Progenitor cell of endocrine pancreas (in vitro differentiated cells): Measurements from ENCODE around the gene HIP1. TPM values are rescaled to one million over a fixed set of nuclear protein-coding genes. Genes with fewer than 3 reads are reported as not detected.
"Not testable (repeated sequence)": the region's sequence is repeated elsewhere in the genome, so short reads cannot be mapped to it uniquely, and the experiment has no call there.

Experiments used
- DNase-seq: peaks from one replicate; pipeline ENCODE4 v3.0.0; 2021; ENCODE audit warnings: low spot score; ENCODE audit not compliant: unreplicated experiment
- H3K27ac Mint-ChIP-seq: 2 replicates; pipeline ENCODE4 v1.8.0; 2021; ENCODE audit warnings: mild to moderate bottlenecking, moderate library complexity, mixed read lengths
- H3K27me3 Mint-ChIP-seq: 2 replicates; pipeline ENCODE4 v1.8.0; 2021; ENCODE audit warnings: mixed read lengths
- H3K36me3 Mint-ChIP-seq: 2 replicates; pipeline ENCODE4 v1.8.0; 2022; ENCODE audit warnings: mixed read lengths; ENCODE audit not compliant: insufficient read depth
- H3K4me1 Mint-ChIP-seq: 2 replicates; pipeline ENCODE4 v1.8.0; 2021; ENCODE audit warnings: low read depth, mixed read lengths
- H3K4me3 Mint-ChIP-seq: 2 replicates; pipeline ENCODE4 v1.8.0; 2021; ENCODE audit warnings: low read depth, mild to moderate bottlenecking, moderate library complexity, mixed read lengths
- H3K9me3 Mint-ChIP-seq: 2 replicates; pipeline ENCODE4 v1.8.0; 2021; ENCODE audit warnings: low read depth, mixed read lengths
- CTCF ChIP-seq: fragments of 200-600 bp; sonication (generic); IDR thresholded peaks from one replicate; pipeline ENCODE4 v1.5.0; 2021; ENCODE audit warnings: antibody characterized with exemption, mild to moderate bottlenecking; ENCODE audit not compliant: unreplicated experiment
- total RNA-seq: library from RNA; stranded (reverse); gene quantifications from 2 replicates; pipeline ENCODE4 v1.2.1, GENCODE V29; 2021

HIP1 gene
- total RNA-seq, 1 donor from 2014 or later = 66.6 TPM

- no peak overlapping the region for H3K4me3 Mint-ChIP-seq
- no peak overlapping the region for H3K27ac Mint-ChIP-seq
- no peaks in the 10 kb centered on the region for H3K9me3 Mint-ChIP-seq
- DNase-seq = no peak
- no peak for TF ChIP-seq CTCF
- H3K4me1 Mint-ChIP-seq = no peaks in the 10 kb centered on the region
- peaks cover 17% of the 10 kb centered on the region for H3K36me3 Mint-ChIP-seq
- H3K27me3 Mint-ChIP-seq = no peaks in the 10 kb centered on the region
Observed at GRCh38 chr7:75565132-75565837, 173.5 kb downstream of the HIP1 start.

GRCh38 chr7:75563171-75563570, 175.6 kb downstream of the HIP1 start:
- no peaks in the 10 kb centered on the region for H3K4me1 Mint-ChIP-seq
- no peaks in the 10 kb centered on the region for H3K27me3 Mint-ChIP-seq
- no peaks in the 10 kb centered on the region for H3K9me3 Mint-ChIP-seq
- peaks cover 18% of the 10 kb centered on the region for H3K36me3 Mint-ChIP-seq
- DNase-seq = no peak
- TF ChIP-seq CTCF = no peak
- no peak overlapping the region for H3K4me3 Mint-ChIP-seq
- no peak overlapping the region for H3K27ac Mint-ChIP-seq

GRCh38 chr7:75559976-75560365, 178.8 kb downstream of the HIP1 start:
- Mint-ChIP-seq H3K4me1 (no peaks in the 10 kb centered on the region), H3K36me3 (peaks cover 21% of the 10 kb centered on the region), H3K27ac (no peak overlapping the region), H3K4me3 (no peak overlapping the region), H3K27me3 (no peaks in the 10 kb centered on the region), H3K9me3 (no peaks in the 10 kb centered on the region)
- no peak for DNase-seq
- no peak for TF ChIP-seq CTCF

- H3K9me3 Mint-ChIP-seq = no peaks in the 10 kb centered on the region
- no peaks in the 10 kb centered on the region for H3K4me1 Mint-ChIP-seq
- DNase-seq = no peak
- no peaks in the 10 kb centered on the region for H3K27me3 Mint-ChIP-seq
- no peak overlapping the region for H3K27ac Mint-ChIP-seq
- no peak for TF ChIP-seq CTCF
- H3K4me3 Mint-ChIP-seq = no peak overlapping the region
- peaks cover 19% of the 10 kb centered on the region for H3K36me3 Mint-ChIP-seq
Observed at GRCh38 chr7:75559355-75559975, 179.3 kb downstream of the HIP1 start.

GRCh38 chr7:75556835-75557234, 181.9 kb downstream of the HIP1 start:
- H3K9me3 Mint-ChIP-seq, H3K4me3 Mint-ChIP-seq, H3K4me1 Mint-ChIP-seq, H3K27ac Mint-ChIP-seq, DNase-seq, H3K27me3 Mint-ChIP-seq: not testable (repeated sequence)
- H3K36me3 Mint-ChIP-seq = peaks cover 22% of the 10 kb centered on the region

GRCh38 chr7:75555736-75556135, 183.0 kb downstream of the HIP1 start:
- H3K36me3 Mint-ChIP-seq = peaks cover 19% of the 10 kb centered on the region
- no peak for TF ChIP-seq CTCF
- DNase-seq = no peak

More at GRCh38 chr7:75555736-75556135, 183.0 kb downstream of the HIP1 start:
- H3K27ac Mint-ChIP-seq = no peak overlapping the region
- H3K4me3 Mint-ChIP-seq = no peak overlapping the region
- H3K9me3 Mint-ChIP-seq = no peaks in the 10 kb centered on the region
- H3K27me3 Mint-ChIP-seq = no peaks in the 10 kb centered on the region
- H3K4me1 Mint-ChIP-seq = no peaks in the 10 kb centered on the region
